Transverse colon (tissue), 4 donors: ENCODE measurements around the gene C17orf100.

ENCODE experiments used
- CTCF ChIP-seq, 5 experiments: fragments of 200-600 bp in 3 of 5; fragments of 450-650 bp in 2 of 5; sonication (generic) in 3 of 5; IDR thresholded peaks; 1 replicate in 2 of 5; 2 replicates in 3 of 5; pipeline ENCODE4 v1.5.1; 2016 to 2017; ENCODE audit warnings: antibody characterized with exemption in 5 of 5, inconsistent platforms in 3 of 5, mild to moderate bottlenecking in 2 of 5, moderate library complexity in 1 of 5
- POLR2A ChIP-seq: fragments of 450-650 bp; IDR thresholded peaks from one replicate; pipeline ENCODE4 v1.6.1; 2016; ENCODE audit warnings: antibody characterized with exemption, mild to moderate bottlenecking, moderate library complexity
- POLR2AphosphoS5 ChIP-seq, 3 donors: sonication (generic); formaldehyde crosslinking; IDR thresholded peaks; one replicate each; pipeline ENCODE4 v1.6.1; 2016; ENCODE audit warnings: antibody characterized with exemption in 3 of 3

DNA sequence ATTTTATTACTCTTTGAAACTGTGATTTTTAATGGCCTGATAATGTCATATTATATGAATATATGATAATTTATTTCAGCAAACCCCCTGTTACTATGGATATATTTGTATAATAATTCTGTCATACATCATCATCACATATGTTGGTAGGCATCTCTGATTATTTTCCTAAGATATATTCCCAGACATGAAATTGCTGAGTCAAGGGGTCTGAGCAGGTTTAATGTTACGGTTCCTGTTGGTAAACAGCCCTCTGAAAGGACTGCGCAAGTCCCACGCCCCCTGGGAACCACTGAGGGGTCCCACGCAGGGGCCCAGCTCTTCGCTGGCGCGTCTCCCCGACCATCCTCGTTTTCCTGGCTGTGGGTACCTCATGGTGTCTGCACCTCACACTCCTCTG, 37.4 kb downstream of the C17orf100 start:
- TF ChIP-seq POLR2AphosphoS5 (IDR thresholded peaks at IDR 0.05) (no peak), CTCF (IDR thresholded peaks at IDR 0.05) (no peak), POLR2A (no peak)
